HepG2 (cell line): ENCODE data around the gene CUEDC2. TPM values are rescaled to one million over a fixed set of nuclear protein-coding genes. Genes with fewer than 3 reads are reported as not detected.

Source experiments
- BHLHE40 ChIP-seq: IDR thresholded peaks from 2 replicates; pipeline ENCODE4 v1.6.1; 2011; ENCODE audit warnings: low read length, improper control_type of control experiment
- CEBPG ChIP-seq: IDR thresholded peaks from 2 replicates; pipeline ENCODE4 v1.6.1; 2016
- CREM ChIP-seq, 2 experiments: sonication (generic) in 1 of 2; formaldehyde crosslinking in 1 of 2; IDR thresholded peaks; 2 replicates each; pipeline versions ENCODE4 v1.4.0 to v1.6.1; 2016 to 2020; ENCODE audit warnings: antibody characterized with exemption in 1 of 2, mild to moderate bottlenecking in 1 of 2, missing genetic modification reagents in 1 of 2
- FOXA1 ChIP-seq, 2 experiments: fragments of 450-650 bp in 1 of 2; sonication (generic) in 1 of 2; formaldehyde crosslinking in 1 of 2; IDR thresholded peaks; 2 replicates each; pipeline versions ENCODE4 v1.4.0 to v1.6.1; 2016 to 2020; ENCODE audit warnings: missing genetic modification reagents in 1 of 2
- HDAC1 ChIP-seq: sonication (generic); formaldehyde crosslinking; IDR thresholded peaks from 2 replicates; pipeline ENCODE4 v1.5.1; 2020; ENCODE audit warnings: mild to moderate bottlenecking, missing genetic modification reagents
- KDM5B ChIP-seq: sonication (generic); formaldehyde crosslinking; IDR thresholded peaks from 2 replicates; pipeline ENCODE4 v1.4.0; 2020; ENCODE audit warnings: missing genetic modification reagents, mild to moderate bottlenecking, borderline replicate concordance
- RXRA ChIP-seq: sonication (generic); formaldehyde crosslinking; IDR thresholded peaks from 2 replicates; pipeline ENCODE4 v1.5.1; 2020; ENCODE audit warnings: missing genetic modification reagents
- THYN1 ChIP-seq: sonication (generic); formaldehyde crosslinking; IDR thresholded peaks from 2 replicates; pipeline ENCODE4 v1.8.1; 2023; ENCODE audit warnings: low read depth, mild to moderate bottlenecking, moderate library complexity, missing genetic modification reagents, borderline replicate concordance
- ZNF713 ChIP-seq: sonication (generic); formaldehyde crosslinking; IDR thresholded peaks from 2 replicates; pipeline ENCODE4 v1.4.0; 2020; ENCODE audit warnings: mild to moderate bottlenecking, missing genetic modification reagents
- polyA plus RNA-seq, 8 experiments: library from polyadenylated mRNA; depleted of rRNA in 3 of 8; stranded (reverse) in 7 of 8; unstranded in 1 of 8; fragments of >200 nt; fragmentation: Illumina TruSeq in 4 of 8; extraction: Trizol in 4 of 8; gene quantifications; 2 replicates each; pipeline versions ENCODE4 v1.2.1 to v1.2.3, GENCODE V29; 2011 to 2016; ENCODE audit warnings: low read depth in 4 of 8, missing spikeins in 1 of 8, mixed read lengths in 1 of 8; ENCODE audit not compliant: insufficient read depth in 1 of 8
- total RNA-seq, 5 experiments: library from RNA; depleted of rRNA; stranded (reverse); fragments of >200 nt; fragmentation: Illumina TruSeq; extraction: Trizol; gene quantifications; 2 replicates each; pipeline ENCODE4 v1.2.3, GENCODE V29; 2016; ENCODE audit warnings: low read depth in 1 of 5
- TF ChIP-seq, protein P1 (sequence below): sonication (generic); formaldehyde crosslinking; IDR thresholded peaks from 2 replicates; pipeline ENCODE4 v1.9.0; 2021; ENCODE audit warnings: missing genetic modification reagents, borderline replicate concordance
- TF ChIP-seq, protein P2 (sequence below): sonication (generic); formaldehyde crosslinking; IDR thresholded peaks from 2 replicates; pipeline ENCODE4 v1.4.0; 2020; ENCODE audit warnings: mild to moderate bottlenecking, low read depth, missing genetic modification reagents
- TF ChIP-seq, protein P3 (sequence below): sonication (generic); formaldehyde crosslinking; IDR thresholded peaks from 2 replicates; pipeline ENCODE4 v1.4.0; 2020; ENCODE audit warnings: mild to moderate bottlenecking, missing genetic modification reagents
- TF ChIP-seq, protein P4 (sequence below): sonication (generic); formaldehyde crosslinking; IDR thresholded peaks from 2 replicates; pipeline ENCODE4 v1.5.1; 2020; ENCODE audit warnings: missing genetic modification reagents, mild to moderate bottlenecking, borderline replicate concordance

The CUEDC2 gene
- total and polyA plus RNA-seq, 2 of the 13 experiments (the other 11 are each of a cell fraction or from before 2014, with no cell fraction given) = 13.1 to 18.4 TPM

DNA sequence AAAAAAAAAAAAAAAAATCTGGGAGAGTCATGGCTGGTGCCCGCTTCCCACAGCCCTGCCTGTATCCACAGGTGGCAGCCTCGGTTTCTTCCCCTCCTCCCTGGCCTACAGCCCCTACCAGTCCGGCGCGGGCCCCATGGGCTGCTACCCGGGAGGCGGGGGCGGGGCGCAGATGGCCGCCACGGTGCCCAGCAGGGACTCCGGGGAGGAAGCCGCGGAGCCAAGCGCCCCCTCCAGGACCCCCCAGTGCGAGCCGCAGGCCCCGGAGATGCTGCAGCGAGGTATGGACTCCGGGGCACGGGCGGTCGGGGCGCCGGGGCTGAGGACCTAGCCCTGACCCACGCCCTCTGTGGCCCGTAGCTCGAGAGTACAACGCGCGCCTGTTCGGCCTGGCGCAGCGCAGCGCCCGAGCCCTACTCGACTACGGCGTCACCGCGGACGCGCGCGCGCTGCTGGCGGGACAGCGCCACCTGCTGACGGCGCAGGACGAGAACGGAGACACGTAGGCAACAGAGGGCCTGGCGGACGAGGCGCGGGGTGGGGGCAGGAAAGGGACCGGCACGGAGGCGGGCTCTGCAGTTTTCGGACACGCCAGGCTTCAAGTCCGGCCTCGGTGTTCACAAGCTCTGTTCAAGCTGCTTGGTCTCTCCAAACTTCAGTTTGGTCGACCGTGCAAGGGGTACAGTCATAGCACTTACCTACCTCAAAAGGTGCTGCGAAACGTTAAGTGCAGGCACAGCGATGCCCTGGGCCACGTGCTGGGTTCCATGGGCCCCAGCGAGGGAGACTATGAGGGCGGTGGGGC is 33.0 kb downstream of the CUEDC2 start (continued):
- TF ChIP-seq, protein P1, sequence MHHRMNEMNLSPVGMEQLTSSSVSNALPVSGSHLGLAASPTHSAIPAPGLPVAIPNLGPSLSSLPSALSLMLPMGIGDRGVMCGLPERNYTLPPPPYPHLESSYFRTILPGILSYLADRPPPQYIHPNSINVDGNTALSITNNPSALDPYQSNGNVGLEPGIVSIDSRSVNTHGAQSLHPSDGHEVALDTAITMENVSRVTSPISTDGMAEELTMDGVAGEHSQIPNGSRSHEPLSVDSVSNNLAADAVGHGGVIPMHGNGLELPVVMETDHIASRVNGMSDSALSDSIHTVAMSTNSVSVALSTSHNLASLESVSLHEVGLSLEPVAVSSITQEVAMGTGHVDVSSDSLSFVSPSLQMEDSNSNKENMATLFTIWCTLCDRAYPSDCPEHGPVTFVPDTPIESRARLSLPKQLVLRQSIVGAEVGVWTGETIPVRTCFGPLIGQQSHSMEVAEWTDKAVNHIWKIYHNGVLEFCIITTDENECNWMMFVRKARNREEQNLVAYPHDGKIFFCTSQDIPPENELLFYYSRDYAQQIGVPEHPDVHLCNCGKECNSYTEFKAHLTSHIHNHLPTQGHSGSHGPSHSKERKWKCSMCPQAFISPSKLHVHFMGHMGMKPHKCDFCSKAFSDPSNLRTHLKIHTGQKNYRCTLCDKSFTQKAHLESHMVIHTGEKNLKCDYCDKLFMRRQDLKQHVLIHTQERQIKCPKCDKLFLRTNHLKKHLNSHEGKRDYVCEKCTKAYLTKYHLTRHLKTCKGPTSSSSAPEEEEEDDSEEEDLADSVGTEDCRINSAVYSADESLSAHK (CRISPR knock-in tag) = no peak
- 0 out of 2 replicates have a peak, but pooled peaks have one; percentile 67 for TF ChIP-seq RXRA (CRISPR knock-in tag)
- peak; percentile 92 for TF ChIP-seq KDM5B (CRISPR knock-in tag)
- TF ChIP-seq, protein P2, sequence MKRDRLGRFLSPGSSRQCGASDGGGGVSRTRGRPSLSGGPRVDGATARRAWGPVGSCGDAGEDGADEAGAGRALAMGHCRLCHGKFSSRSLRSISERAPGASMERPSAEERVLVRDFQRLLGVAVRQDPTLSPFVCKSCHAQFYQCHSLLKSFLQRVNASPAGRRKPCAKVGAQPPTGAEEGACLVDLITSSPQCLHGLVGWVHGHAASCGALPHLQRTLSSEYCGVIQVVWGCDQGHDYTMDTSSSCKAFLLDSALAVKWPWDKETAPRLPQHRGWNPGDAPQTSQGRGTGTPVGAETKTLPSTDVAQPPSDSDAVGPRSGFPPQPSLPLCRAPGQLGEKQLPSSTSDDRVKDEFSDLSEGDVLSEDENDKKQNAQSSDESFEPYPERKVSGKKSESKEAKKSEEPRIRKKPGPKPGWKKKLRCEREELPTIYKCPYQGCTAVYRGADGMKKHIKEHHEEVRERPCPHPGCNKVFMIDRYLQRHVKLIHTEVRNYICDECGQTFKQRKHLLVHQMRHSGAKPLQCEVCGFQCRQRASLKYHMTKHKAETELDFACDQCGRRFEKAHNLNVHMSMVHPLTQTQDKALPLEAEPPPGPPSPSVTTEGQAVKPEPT = 0 out of 2 replicates have a peak, but pooled peaks have one; percentile 18
- no peak for TF ChIP-seq THYN1 (CRISPR knock-in tag)
- TF ChIP-seq, protein P3, sequence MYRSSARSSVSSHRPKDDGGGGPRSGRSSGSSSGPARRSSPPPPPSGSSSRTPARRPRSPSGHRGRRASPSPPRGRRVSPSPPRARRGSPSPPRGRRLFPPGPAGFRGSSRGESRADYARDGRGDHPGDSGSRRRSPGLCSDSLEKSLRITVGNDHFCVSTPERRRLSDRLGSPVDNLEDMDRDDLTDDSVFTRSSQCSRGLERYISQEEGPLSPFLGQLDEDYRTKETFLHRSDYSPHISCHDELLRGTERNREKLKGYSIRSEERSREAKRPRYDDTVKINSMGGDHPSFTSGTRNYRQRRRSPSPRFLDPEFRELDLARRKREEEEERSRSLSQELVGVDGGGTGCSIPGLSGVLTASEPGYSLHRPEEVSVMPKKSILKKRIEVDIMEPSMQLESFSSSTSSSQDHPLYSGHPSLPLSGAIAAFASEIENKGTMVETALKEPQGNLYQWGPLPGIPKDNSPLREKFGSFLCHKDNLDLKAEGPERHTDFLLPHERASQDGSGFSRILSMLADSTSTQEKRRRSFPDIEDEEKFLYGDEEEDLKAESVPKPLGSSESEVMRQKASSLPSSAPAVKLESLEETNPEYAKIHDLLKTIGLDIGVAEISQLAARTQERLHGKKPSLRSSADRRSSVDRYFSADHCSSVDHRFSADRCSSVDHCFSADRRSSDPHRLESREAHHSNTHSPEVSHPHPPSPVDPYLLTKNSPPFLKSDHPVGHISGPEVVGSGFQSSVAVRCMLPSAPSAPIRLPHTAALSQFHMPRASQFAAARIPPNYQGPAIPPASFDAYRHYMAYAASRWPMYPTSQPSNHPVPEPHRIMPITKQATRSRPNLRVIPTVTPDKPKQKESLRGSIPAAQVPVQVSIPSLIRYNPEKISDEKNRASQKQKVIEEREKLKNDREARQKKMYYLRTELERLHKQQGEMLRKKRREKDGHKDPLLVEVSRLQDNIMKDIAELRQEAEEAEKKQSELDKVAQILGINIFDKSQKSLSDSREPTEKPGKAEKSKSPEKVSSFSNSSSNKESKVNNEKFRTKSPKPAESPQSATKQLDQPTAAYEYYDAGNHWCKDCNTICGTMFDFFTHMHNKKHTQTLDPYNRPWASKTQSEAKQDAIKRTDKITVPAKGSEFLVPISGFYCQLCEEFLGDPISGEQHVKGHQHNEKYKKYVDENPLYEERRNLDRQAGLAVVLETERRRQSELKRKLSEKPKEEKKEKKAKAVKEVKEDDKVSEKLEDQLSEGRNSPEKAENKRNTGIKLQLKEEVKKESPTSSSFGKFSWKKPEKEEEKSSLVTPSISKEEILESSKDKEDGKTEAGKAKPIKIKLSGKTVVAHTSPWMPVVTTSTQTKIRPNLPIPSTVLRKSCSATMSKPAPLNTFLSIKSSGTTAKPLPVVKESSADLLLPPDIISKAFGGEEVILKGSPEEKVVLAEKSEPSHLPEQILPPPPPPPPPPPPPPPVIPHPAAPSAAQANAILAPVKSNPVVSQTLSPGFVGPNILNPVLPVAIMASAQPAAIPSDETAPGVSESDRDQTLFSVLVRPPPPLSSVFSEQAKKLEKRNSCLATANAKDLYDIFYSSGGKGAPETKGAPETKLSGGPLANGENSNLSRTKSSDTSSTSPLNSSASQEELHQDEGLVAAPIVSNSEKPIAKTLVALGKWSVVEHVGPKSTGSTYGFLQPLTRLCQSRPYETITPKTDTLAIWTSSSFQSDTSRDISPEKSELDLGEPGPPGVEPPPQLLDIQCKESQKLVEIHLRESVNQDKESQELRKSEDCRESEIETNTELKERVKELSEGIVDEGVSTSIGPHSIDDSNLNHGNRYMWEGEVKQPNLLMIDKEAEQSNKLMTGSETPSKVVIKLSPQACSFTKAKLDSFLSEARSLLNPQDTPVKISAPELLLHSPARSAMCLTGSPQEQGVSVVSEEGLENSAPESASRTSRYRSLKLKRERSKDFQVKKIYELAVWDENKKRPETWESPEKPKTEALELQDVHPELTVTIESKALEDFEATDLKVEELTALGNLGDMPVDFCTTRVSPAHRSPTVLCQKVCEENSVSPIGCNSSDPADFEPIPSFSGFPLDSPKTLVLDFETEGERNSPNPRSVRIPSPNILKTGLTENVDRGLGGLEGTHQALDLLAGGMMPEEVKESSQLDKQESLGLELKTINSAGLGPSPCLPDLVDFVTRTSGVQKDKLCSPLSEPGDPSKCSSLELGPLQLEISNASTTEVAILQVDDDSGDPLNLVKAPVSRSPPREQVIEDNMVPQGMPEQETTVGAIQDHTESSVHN = no peak
- no peak for TF ChIP-seq FOXA1 (IDR thresholded peaks at IDR 0.05)
- peak; percentile 61 for TF ChIP-seq FOXA1 (CRISPR knock-in tag; IDR thresholded peaks at IDR 0.05)
- TF ChIP-seq ZNF713 (CRISPR knock-in tag) = 0 out of 2 replicates have a peak, but pooled peaks have one; percentile 36
- TF ChIP-seq BHLHE40 = no peak; the same call in 1 of the 2 replicates
- peak; percentile 93 for TF ChIP-seq HDAC1 (CRISPR knock-in tag)
- TF ChIP-seq, protein P4, sequence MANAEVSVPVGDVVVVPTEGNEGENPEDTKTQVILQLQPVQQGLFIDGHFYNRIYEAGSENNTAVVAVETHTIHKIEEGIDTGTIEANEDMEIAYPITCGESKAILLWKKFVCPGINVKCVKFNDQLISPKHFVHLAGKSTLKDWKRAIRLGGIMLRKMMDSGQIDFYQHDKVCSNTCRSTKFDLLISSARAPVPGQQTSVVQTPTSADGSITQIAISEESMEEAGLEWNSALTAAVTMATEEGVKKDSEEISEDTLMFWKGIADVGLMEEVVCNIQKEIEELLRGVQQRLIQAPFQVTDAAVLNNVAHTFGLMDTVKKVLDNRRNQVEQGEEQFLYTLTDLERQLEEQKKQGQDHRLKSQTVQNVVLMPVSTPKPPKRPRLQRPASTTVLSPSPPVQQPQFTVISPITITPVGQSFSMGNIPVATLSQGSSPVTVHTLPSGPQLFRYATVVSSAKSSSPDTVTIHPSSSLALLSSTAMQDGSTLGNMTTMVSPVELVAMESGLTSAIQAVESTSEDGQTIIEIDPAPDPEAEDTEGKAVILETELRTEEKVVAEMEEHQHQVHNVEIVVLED (CRISPR knock-in tag) = peak; percentile 91
- TF ChIP-seq CREM (IDR thresholded peaks at IDR 0.05) = no peak; the same call in 1 of the 2 replicates
- peak; percentile 63; the same call in 1 of the 2 replicates for TF ChIP-seq CREM (CRISPR knock-in tag; IDR thresholded peaks at IDR 0.05)
- peak; percentile 44; the same call in 1 of the 2 replicates for TF ChIP-seq CEBPG (CRISPR knock-in tag)
